K562 (cell line): ENCODE results near the gene RSPRY1. TPM values are rescaled to one million over a fixed set of nuclear protein-coding genes. Genes with fewer than 3 reads are reported as not detected.

Source experiments
- ADNP ChIP-seq: fragments of 200-800 bp; sonication (Bioruptor generic); IDR thresholded peaks from 2 replicates; pipeline ENCODE4 v1.6.1; 2016; ENCODE audit warnings: missing genetic modification characterization, missing compliant biosample characterization
- ATF7 ChIP-seq: fragments of 450-650 bp; IDR thresholded peaks from 2 replicates; pipeline ENCODE4 v1.7.1; 2014; ENCODE audit warnings: mild to moderate bottlenecking, moderate library complexity
- BRD4 ChIP-seq: fragments of 200-600 bp; sonication (generic); IDR thresholded peaks from 2 replicates; pipeline ENCODE4 v1.6.1; 2017; ENCODE audit warnings: inconsistent platforms
- CBFA2T2 ChIP-seq: fragments of 450-650 bp; conservative IDR thresholded peaks from 2 replicates; pipeline ENCODE4 v1.6.1; 2017; ENCODE audit warnings: mild to moderate bottlenecking
- CHD4 ChIP-seq: fragments of 200-600 bp; sonication (generic); IDR thresholded peaks from 3 replicates; pipeline ENCODE4 v1.6.1; 2012; ENCODE audit warnings: low read depth, mild to moderate bottlenecking, mixed read lengths, low read length, inconsistent platforms; ENCODE audit not compliant: insufficient read depth, insufficient replicate concordance, poor library complexity, severe bottlenecking
- DPF2 ChIP-seq: fragments of 450-650 bp; IDR thresholded peaks from 2 replicates; pipeline ENCODE4 v1.6.1; 2016
- ETS2 ChIP-seq: IDR thresholded peaks from 2 replicates; pipeline ENCODE4 v1.6.1; 2016; ENCODE audit warnings: borderline replicate concordance, missing genetic modification characterization, mild to moderate bottlenecking, moderate library complexity, missing compliant biosample characterization; ENCODE audit not compliant: poor library complexity, severe bottlenecking
- GABPA ChIP-seq: fragments of 200-800 bp; sonication (Bioruptor generic); conservative IDR thresholded peaks from 2 replicates; pipeline ENCODE4 v1.6.1; 2016; ENCODE audit warnings: low read depth, missing genetic modification characterization, missing compliant biosample characterization
- HNRNPK ChIP-seq: fragments of 200-400 bp; formaldehyde crosslinking; IDR thresholded peaks from one replicate; pipeline ENCODE4 v1.6.1; 2018; ENCODE audit warnings: mild to moderate bottlenecking, low read depth, low read length; ENCODE audit not compliant: poor library complexity, severe bottlenecking
- MTA2 ChIP-seq: fragments of 450-650 bp; IDR thresholded peaks from 2 replicates; pipeline ENCODE4 v1.6.1; 2016; ENCODE audit warnings: low read depth
- POLR2AphosphoS2 ChIP-seq: IDR thresholded peaks from 2 replicates; pipeline ENCODE4 v1.6.1; 2012; ENCODE audit warnings: low read length, improper control_type of control experiment
- POLR2H ChIP-seq: IDR thresholded peaks from 2 replicates; pipeline ENCODE4 v1.6.1; 2016; ENCODE audit warnings: missing genetic modification characterization, low read depth, mild to moderate bottlenecking, control low read depth, missing compliant biosample characterization, moderate library complexity
- RAD21 ChIP-seq, 2 experiments: fragments of 250-450 bp in 1 of 2; fragments of 450-650 bp in 1 of 2; sonication (Bioruptor Pico) in 1 of 2; formaldehyde crosslinking in 1 of 2; IDR thresholded peaks in 1 of 2; conservative IDR thresholded peaks in 1 of 2; 2 replicates each; pipeline versions ENCODE4 v1.4.0 to v1.8.0; 2020 to 2022; ENCODE audit warnings: mild to moderate bottlenecking in 2 of 2, moderate library complexity in 1 of 2
- SETDB1 ChIP-seq: IDR thresholded peaks from one replicate; pipeline ENCODE4 v1.6.1; 2012; ENCODE audit warnings: low read length, control low read depth, inconsistent platforms
- SNRNP70 ChIP-seq: fragments of 200-400 bp; formaldehyde crosslinking; optimal IDR thresholded peaks from 2 replicates; pipeline ENCODE3; 2017; ENCODE audit warnings: low read depth, low read length
- STAT5A ChIP-seq: IDR thresholded peaks from 2 replicates; pipeline ENCODE4 v1.6.1; 2012; ENCODE audit warnings: low read length, inconsistent platforms, borderline replicate concordance
- TCF7 ChIP-seq: sonication (generic); IDR thresholded peaks from 2 replicates; pipeline ENCODE4 v1.6.1; 2016; ENCODE audit warnings: antibody characterized with exemption, borderline replicate concordance
- ZC3H8 ChIP-seq: fragments of 450-650 bp; IDR thresholded peaks from 2 replicates; pipeline ENCODE4 v1.6.1; 2017
- ZKSCAN3 ChIP-seq: fragments of 250-450 bp; sonication (Bioruptor Pico); IDR thresholded peaks from 2 replicates; pipeline ENCODE4 v1.4.0; 2020
- ZNF133 ChIP-seq: fragments of 250-450 bp; sonication (Bioruptor Pico); IDR thresholded peaks from 2 replicates; pipeline ENCODE4 v1.4.0; 2020; ENCODE audit warnings: mild to moderate bottlenecking
- ZNF143 ChIP-seq: sonication (generic); formaldehyde crosslinking; IDR thresholded peaks from 2 replicates; pipeline ENCODE4 v1.9.0; 2022; ENCODE audit warnings: mild to moderate bottlenecking, missing genetic modification reagents
- ZNF217 ChIP-seq: sonication (generic); formaldehyde crosslinking; IDR thresholded peaks from 2 replicates; pipeline ENCODE4 v1.8.0; 2022; ENCODE audit warnings: mild to moderate bottlenecking, missing genetic modification reagents
- ZNF551 ChIP-seq: fragments of 250-450 bp; sonication (Bioruptor Pico); IDR thresholded peaks from 2 replicates; pipeline ENCODE4 v1.5.0; 2021; ENCODE audit warnings: mild to moderate bottlenecking, moderate library complexity
- ZNF785 ChIP-seq: fragments of 250-450 bp; sonication (Bioruptor Pico); IDR thresholded peaks from 2 replicates; pipeline ENCODE4 v1.4.0; 2020; ENCODE audit warnings: mild to moderate bottlenecking
- polyA plus RNA-seq, 8 experiments: library from polyadenylated mRNA; depleted of rRNA in 4 of 8; stranded (reverse) in 5 of 8; unstranded in 3 of 8; fragments of >200 nt; fragmentation: Nextera tagmentation in 2 of 8; fragmentation: Illumina TruSeq in 1 of 8; extraction: Ambion mirVana in 2 of 8; extraction: Trizol in 1 of 8; gene quantifications; 2 replicates each; pipeline versions ENCODE4 v1.2.1 to v1.2.3, GENCODE V29; 2011 to 2014; ENCODE audit warnings: inconsistent platforms in 1 of 8, missing spikeins in 1 of 8
- total RNA-seq, 7 experiments: library from RNA; depleted of rRNA in 6 of 7; stranded (reverse); fragments of >200 nt in 6 of 7; fragmentation: Illumina TruSeq in 2 of 7; extraction: Trizol in 2 of 7; gene quantifications; 2 replicates each; pipeline versions ENCODE4 v1.2.1 to v1.2.3, GENCODE V29; 2011 to 2021; ENCODE audit warnings: low replicate concordance in 1 of 7
- TF ChIP-seq, protein P1 (sequence below): fragments of 450-650 bp; formaldehyde crosslinking; IDR thresholded peaks from 2 replicates; pipeline ENCODE4 v1.4.0; 2020; ENCODE audit warnings: mild to moderate bottlenecking
- TF ChIP-seq, protein P2 (sequence below): IDR thresholded peaks from 2 replicates; pipeline ENCODE4 v1.6.1; 2011; ENCODE audit warnings: borderline replicate concordance, low read depth, mild to moderate bottlenecking, moderate library complexity, low read length; ENCODE audit not compliant: insufficient read depth, poor library complexity, severe bottlenecking
- TF ChIP-seq, protein P3 (sequence below): IDR thresholded peaks from 3 replicates; pipeline ENCODE4 v1.6.1; 2011; ENCODE audit warnings: borderline replicate concordance, mild to moderate bottlenecking; ENCODE audit not compliant: insufficient read length, insufficient read depth

Gene RSPRY1
- total and polyA plus RNA-seq, 9 of the 15 experiments (the other 6 are each of a cell fraction or from before 2014, with no cell fraction given), result 10.2 to 27.8 (median 20.8) TPM

DNA sequence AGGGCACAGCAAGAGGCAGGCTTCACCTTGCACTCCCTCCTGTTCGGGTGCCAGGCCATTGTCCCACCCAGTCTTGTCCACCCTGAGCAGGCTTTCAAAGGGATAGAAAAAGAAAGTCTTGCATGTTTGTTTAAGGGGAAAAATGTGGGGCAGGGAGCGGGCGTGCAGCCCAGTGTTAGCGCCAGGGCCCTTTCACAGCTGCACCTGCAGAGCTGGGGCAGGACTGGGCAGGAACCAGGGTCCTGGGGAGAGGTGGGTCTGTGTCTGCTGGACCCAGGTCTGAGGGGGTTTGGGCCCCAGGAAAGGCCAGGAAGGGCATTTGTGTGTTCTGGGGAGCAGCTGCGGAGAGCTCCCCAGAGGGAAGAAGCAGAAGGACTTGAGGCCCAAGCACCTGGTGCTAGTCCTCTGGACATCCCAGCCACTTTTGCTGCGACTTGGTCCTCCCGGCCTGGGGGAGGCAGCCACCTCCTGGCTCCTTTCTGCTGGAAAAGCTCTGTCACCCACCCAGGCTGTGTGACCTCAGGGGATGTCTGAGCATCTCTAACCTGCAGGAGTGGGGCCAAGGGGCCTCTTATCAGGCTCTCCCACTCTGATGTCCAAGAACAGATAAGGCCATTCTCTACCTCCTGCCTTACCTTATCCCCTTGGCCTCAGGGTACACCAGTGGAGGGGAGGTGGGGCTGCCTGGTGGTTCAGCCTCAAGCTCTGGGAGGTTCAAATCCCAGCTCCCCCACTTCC is 45.0 kb upstream of the RSPRY1 start (continued):
- no peak for TF ChIP-seq RAD21 (CRISPR knock-in tag; conservative IDR thresholded peaks at IDR 0.05 in 1 of 2, IDR thresholded peaks at IDR 0.05 in 1 of 2)
- no peak for TF ChIP-seq ZNF217 (CRISPR knock-in tag)
- no peak for TF ChIP-seq ZNF143 (CRISPR knock-in tag)
- TF ChIP-seq POLR2AphosphoS2, result no peak
- no peak for TF ChIP-seq ZC3H8
- no peak for TF ChIP-seq CHD4
- TF ChIP-seq ETS2 (tag), result no peak
- no peak for TF ChIP-seq HNRNPK
- no peak for TF ChIP-seq SETDB1
- TF ChIP-seq, protein P1, sequence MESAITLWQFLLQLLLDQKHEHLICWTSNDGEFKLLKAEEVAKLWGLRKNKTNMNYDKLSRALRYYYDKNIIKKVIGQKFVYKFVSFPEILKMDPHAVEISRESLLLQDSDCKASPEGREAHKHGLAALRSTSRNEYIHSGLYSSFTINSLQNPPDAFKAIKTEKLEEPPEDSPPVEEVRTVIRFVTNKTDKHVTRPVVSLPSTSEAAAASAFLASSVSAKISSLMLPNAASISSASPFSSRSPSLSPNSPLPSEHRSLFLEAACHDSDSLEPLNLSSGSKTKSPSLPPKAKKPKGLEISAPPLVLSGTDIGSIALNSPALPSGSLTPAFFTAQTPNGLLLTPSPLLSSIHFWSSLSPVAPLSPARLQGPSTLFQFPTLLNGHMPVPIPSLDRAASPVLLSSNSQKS (CRISPR knock-in tag), result no peak
- TF ChIP-seq STAT5A, result no peak
- peak; percentile 70 for TF ChIP-seq DPF2
- TF ChIP-seq CBFA2T2, result peak; percentile 60
- TF ChIP-seq TCF7, result no peak
- no peak for TF ChIP-seq ZNF785 (CRISPR knock-in tag)
- no peak for TF ChIP-seq POLR2H
- TF ChIP-seq MTA2, result no peak
- TF ChIP-seq BRD4, result no peak
- TF ChIP-seq ZKSCAN3 (CRISPR knock-in tag), result no peak
- no peak for TF ChIP-seq ZNF551 (CRISPR knock-in tag)
- TF ChIP-seq GABPA (tag), result no peak
- no peak for TF ChIP-seq ZNF133 (CRISPR knock-in tag)
- no peak for TF ChIP-seq ADNP (tag)
- TF ChIP-seq, protein P2, sequence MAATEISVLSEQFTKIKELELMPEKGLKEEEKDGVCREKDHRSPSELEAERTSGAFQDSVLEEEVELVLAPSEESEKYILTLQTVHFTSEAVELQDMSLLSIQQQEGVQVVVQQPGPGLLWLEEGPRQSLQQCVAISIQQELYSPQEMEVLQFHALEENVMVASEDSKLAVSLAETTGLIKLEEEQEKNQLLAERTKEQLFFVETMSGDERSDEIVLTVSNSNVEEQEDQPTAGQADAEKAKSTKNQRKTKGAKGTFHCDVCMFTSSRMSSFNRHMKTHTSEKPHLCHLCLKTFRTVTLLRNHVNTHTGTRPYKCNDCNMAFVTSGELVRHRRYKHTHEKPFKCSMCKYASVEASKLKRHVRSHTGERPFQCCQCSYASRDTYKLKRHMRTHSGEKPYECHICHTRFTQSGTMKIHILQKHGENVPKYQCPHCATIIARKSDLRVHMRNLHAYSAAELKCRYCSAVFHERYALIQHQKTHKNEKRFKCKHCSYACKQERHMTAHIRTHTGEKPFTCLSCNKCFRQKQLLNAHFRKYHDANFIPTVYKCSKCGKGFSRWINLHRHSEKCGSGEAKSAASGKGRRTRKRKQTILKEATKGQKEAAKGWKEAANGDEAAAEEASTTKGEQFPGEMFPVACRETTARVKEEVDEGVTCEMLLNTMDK, result peak; percentile 22
- TF ChIP-seq SNRNP70, result no peak
- TF ChIP-seq, protein P3, sequence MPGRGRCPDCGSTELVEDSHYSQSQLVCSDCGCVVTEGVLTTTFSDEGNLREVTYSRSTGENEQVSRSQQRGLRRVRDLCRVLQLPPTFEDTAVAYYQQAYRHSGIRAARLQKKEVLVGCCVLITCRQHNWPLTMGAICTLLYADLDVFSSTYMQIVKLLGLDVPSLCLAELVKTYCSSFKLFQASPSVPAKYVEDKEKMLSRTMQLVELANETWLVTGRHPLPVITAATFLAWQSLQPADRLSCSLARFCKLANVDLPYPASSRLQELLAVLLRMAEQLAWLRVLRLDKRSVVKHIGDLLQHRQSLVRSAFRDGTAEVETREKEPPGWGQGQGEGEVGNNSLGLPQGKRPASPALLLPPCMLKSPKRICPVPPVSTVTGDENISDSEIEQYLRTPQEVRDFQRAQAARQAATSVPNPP, result no peak
- TF ChIP-seq ATF7, result no peak
